Neural cell (in vitro differentiated cells): ENCODE data around the gene LRRC49. TPM values are rescaled to one million over a fixed set of nuclear protein-coding genes. Genes with fewer than 3 reads are reported as not detected.

Experiments used
- H2AFZ ChIP-seq: fragments of 200-600, 300-800 bp; sonication (generic), shearing (Covaris generic); 2 replicates; pipeline ENCODE4 v1.6.0; 2014; ENCODE audit warnings: low read depth, mild to moderate bottlenecking, antibody characterized with exemption, low read length, moderate library complexity
- H3F3A ChIP-seq: fragments of 200-600 bp; shearing (Covaris generic); 2 replicates; pipeline ENCODE4 v1.6.1; 2016; ENCODE audit warnings: mild to moderate bottlenecking, moderate library complexity, mixed read lengths, antibody characterized with exemption, low read length; ENCODE audit not compliant: insufficient read depth, poor library complexity, severe bottlenecking
- H3K27ac ChIP-seq: fragments of 200-600, 300-800 bp; sonication (generic), shearing (Covaris generic); 2 replicates; pipeline ENCODE4 v1.5.1; 2014; ENCODE audit warnings: mild to moderate bottlenecking, low read length, moderate library complexity
- H3K27me3 ChIP-seq: fragments of 300-800, 200-600 bp; sonication (generic), shearing (Covaris generic); 2 replicates; pipeline ENCODE4 v1.6.0; 2014; ENCODE audit warnings: mild to moderate bottlenecking, low read depth, low read length, moderate library complexity; ENCODE audit not compliant: insufficient read depth
- H3K36me3 ChIP-seq: fragments of 300-800, 200-600 bp; sonication (generic), shearing (Covaris generic); 2 replicates; pipeline ENCODE4 v1.5.1; 2014; ENCODE audit warnings: mild to moderate bottlenecking, antibody characterized with exemption, low read length, moderate library complexity; ENCODE audit not compliant: insufficient read depth
- H3K4me2 ChIP-seq: fragments of 300-800, 200-600 bp; sonication (generic), shearing (Covaris generic); 2 replicates; pipeline ENCODE4 v1.6.0; 2014; ENCODE audit warnings: mild to moderate bottlenecking, low read length
- H3K4me3 ChIP-seq: fragments of 300-800, 200-600 bp; sonication (generic), shearing (Covaris generic); 2 replicates; pipeline ENCODE4 v1.5.1; 2014; ENCODE audit warnings: mild to moderate bottlenecking, low read length, moderate library complexity
- H3K79me2 ChIP-seq: fragments of 200-600 bp; shearing (Covaris generic); replicated peaks from 2 replicates; pipeline ENCODE4 v1.6.0; 2014; ENCODE audit warnings: mild to moderate bottlenecking, low read length, moderate library complexity; ENCODE audit not compliant: insufficient read depth
- H3K9ac ChIP-seq: fragments of 300-800, 200-600 bp; sonication (generic), shearing (Covaris generic); 2 replicates; pipeline ENCODE4 v1.6.1; 2016; ENCODE audit warnings: mild to moderate bottlenecking, low read length, mixed read lengths
- H3K9me2 ChIP-seq: fragments of 200-600 bp; shearing (Covaris generic); 2 replicates; pipeline ENCODE4 v1.6.1; 2016; ENCODE audit warnings: mild to moderate bottlenecking, low read length, mixed read lengths; ENCODE audit not compliant: insufficient read depth
- H3K9me3 ChIP-seq: fragments of 200-600, 300-800 bp; sonication (generic), shearing (Covaris generic); 2 replicates; pipeline ENCODE4 v1.6.1; 2016; ENCODE audit warnings: mild to moderate bottlenecking, mixed run types, low read length, moderate library complexity, mixed read lengths
- H4K20me1 ChIP-seq: fragments of 200-600 bp; shearing (Covaris generic); 2 replicates; pipeline ENCODE4 v1.6.1; 2016; ENCODE audit warnings: mild to moderate bottlenecking, mixed run types; ENCODE audit not compliant: insufficient read depth
- CTCF ChIP-seq: fragments of 450-650 bp; IDR thresholded peaks from 2 replicates; pipeline ENCODE4 v1.5.1; 2014; ENCODE audit warnings: antibody characterized with exemption, mild to moderate bottlenecking, moderate library complexity; ENCODE audit not compliant: poor library complexity, severe bottlenecking
- EP300 ChIP-seq: fragments of 450-650 bp; conservative IDR thresholded peaks from 2 replicates; pipeline ENCODE4 v1.6.1; 2014; ENCODE audit warnings: antibody characterized with exemption, mild to moderate bottlenecking, moderate library complexity; ENCODE audit not compliant: poor library complexity, severe bottlenecking
- EZH2 ChIP-seq: fragments of 200-600, 300-800 bp; shearing (Covaris generic), sonication (generic); IDR thresholded peaks from 2 replicates; pipeline ENCODE4 v1.6.1; 2014; ENCODE audit warnings: antibody characterized with exemption, low read length, borderline replicate concordance, mild to moderate bottlenecking; ENCODE audit not compliant: insufficient read depth, poor library complexity, severe bottlenecking
- MXI1 ChIP-seq: fragments of 450-650 bp; conservative IDR thresholded peaks from 2 replicates; pipeline ENCODE4 v1.6.1; 2014; ENCODE audit warnings: antibody characterized with exemption, mild to moderate bottlenecking; ENCODE audit not compliant: poor library complexity, severe bottlenecking
- POLR2AphosphoS5 ChIP-seq: IDR thresholded peaks from 2 replicates; pipeline ENCODE4 v1.6.1; 2012
- RAD21 ChIP-seq: fragments of 450-650 bp; conservative IDR thresholded peaks from 2 replicates; pipeline ENCODE4 v1.6.1; 2014; ENCODE audit warnings: antibody characterized with exemption, mild to moderate bottlenecking, moderate library complexity
- REST ChIP-seq: IDR thresholded peaks from 2 replicates; pipeline ENCODE4 v1.6.1; 2012; ENCODE audit warnings: borderline replicate concordance
- SMC3 ChIP-seq: fragments of 450-650 bp; conservative IDR thresholded peaks from 2 replicates; pipeline ENCODE4 v1.6.1; 2014; ENCODE audit warnings: antibody characterized with exemption, mild to moderate bottlenecking, moderate library complexity; ENCODE audit not compliant: poor library complexity
- TAF1 ChIP-seq: IDR thresholded peaks from 2 replicates; pipeline ENCODE4 v1.6.1; 2012; ENCODE audit warnings: low read depth
- polyA plus RNA-seq: library from polyadenylated mRNA; depleted of rRNA; stranded (reverse); fragments of >200 nt; gene quantifications from 2 replicates; pipeline ENCODE4 v1.2.3, GENCODE V29; 2014

Gene LRRC49
- polyA plus RNA-seq, 1 donor from 2014 or later: 141 TPM

GRCh38 chr15:70910958-70911357 lies 18.3 kb downstream of the LRRC49 start:
- no peak overlapping the region for H3K9ac ChIP-seq
- H3K9me2 ChIP-seq: no peaks in the 10 kb centered on the region
- no peaks in the 10 kb centered on the region for H3F3A ChIP-seq
- no peaks in the 10 kb centered on the region for H3K9me3 ChIP-seq
- H3K36me3 ChIP-seq: peaks cover 28% of the 10 kb centered on the region
- no peaks in the 10 kb centered on the region for H3K27me3 ChIP-seq
- H2AFZ ChIP-seq: no peak overlapping the region
- H3K4me3 ChIP-seq: no peak overlapping the region
- no peak for TF ChIP-seq REST
- no peak for TF ChIP-seq CTCF
- TF ChIP-seq SMC3: no peak
- no peak for TF ChIP-seq EP300
- TF ChIP-seq POLR2AphosphoS5: no peak
- TF ChIP-seq RAD21: no peak
- TF ChIP-seq EZH2: no peak
- no peak for TF ChIP-seq TAF1
- TF ChIP-seq MXI1: no peak
- H3K27ac ChIP-seq: no peak overlapping the region
- H3K79me2 ChIP-seq: no peaks in the 10 kb centered on the region
- no peaks in the 10 kb centered on the region for H4K20me1 ChIP-seq
- no peak overlapping the region for H3K4me2 ChIP-seq

- H3F3A ChIP-seq: no peaks in the 10 kb centered on the region
- H3K9ac ChIP-seq: no peak overlapping the region
- no peaks in the 10 kb centered on the region for H3K79me2 ChIP-seq
- H3K27ac ChIP-seq: no peak overlapping the region
- H3K4me3 ChIP-seq: no peak overlapping the region
- H3K27me3 ChIP-seq: no peaks in the 10 kb centered on the region
- no peak overlapping the region for H2AFZ ChIP-seq
- H3K36me3 ChIP-seq: peaks cover 20% of the 10 kb centered on the region
- H3K4me2 ChIP-seq: no peak overlapping the region
- H3K9me3 ChIP-seq: no peaks in the 10 kb centered on the region
- H3K9me2 ChIP-seq: no peaks in the 10 kb centered on the region
- no peaks in the 10 kb centered on the region for H4K20me1 ChIP-seq
- no peak for TF ChIP-seq SMC3
- no peak for TF ChIP-seq MXI1
- no peak for TF ChIP-seq EP300
- TF ChIP-seq RAD21: no peak
- no peak for TF ChIP-seq POLR2AphosphoS5
- TF ChIP-seq TAF1: no peak
- TF ChIP-seq REST: no peak
- TF ChIP-seq CTCF: no peak
- TF ChIP-seq EZH2: no peak
These were observed 19.6 kb downstream of the LRRC49 start for GRCh38 chr15:70912187-70912586.
